Measurements from ENCODE around the gene EMSY. TPM values are rescaled to one million over a fixed set of nuclear protein-coding genes. Genes with fewer than 3 reads are reported as not detected.
"Not testable (repeated sequence)": the region's sequence is repeated elsewhere in the genome, so short reads cannot be mapped to it uniquely, and the experiment has no call there.

Gene EMSY
- total and polyA plus RNA-seq, 2 of the 8 experiments (the other 6 are each of a cell fraction or from before 2014, with no cell fraction given): 29.6 to 34.6 TPM

DNA sequence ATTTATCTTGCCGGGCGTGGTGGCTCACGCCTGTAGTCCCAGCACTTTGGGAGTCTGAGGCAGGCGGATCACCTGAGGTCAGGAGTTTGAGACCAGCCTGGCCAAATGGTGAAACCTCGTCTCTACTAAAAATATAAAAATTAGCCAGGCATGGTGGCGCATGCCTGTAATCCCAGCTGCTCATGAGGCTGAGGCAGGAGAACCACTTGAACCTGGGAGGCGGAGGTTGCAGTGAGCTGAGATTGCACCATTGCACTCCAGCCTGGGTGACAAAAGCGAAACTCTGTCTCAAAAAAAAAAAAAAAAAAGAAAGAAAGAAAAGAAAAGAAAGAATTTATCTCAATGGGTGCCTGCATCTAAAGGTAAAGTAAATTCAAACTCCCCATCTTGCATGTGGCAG is 43.3 kb upstream of the EMSY start:
- 94% methylated on average over 6 of the region's 8 CpGs; no CpG with 5 or more reads in 1 of the 2 experiments for WGBS, 2 experiments (ENCODE audit: extremely low coverage in 1 of 2, insufficient coverage in 1 of 2, insufficient read length in 1 of 2, insufficient replicate concordance in 2 of 2, low coverage in 1 of 2, low lambda C conversion rate in 2 of 2, missing lambda C conversion rate in 1 of 2)
- H4K20me1 ChIP-seq (replicated peaks in 1 of 2; ENCODE audit: control insufficient read depth in 1 of 2, insufficient read depth in 2 of 2, low read length in 2 of 2); H3K4me2 ChIP-seq (ENCODE audit: insufficient read depth in 1 of 2, low read depth in 2 of 2, low read length in 2 of 2); H3K23ac ChIP-seq (ENCODE audit: insufficient read length); H3K79me2 ChIP-seq (ENCODE audit: control insufficient read depth in 1 of 2, insufficient read depth in 2 of 2, low read length in 2 of 2); H2BK120ac ChIP-seq (replicated peaks; ENCODE audit: low read depth, low read length); H3K9ac ChIP-seq (replicated peaks in 1 of 4; ENCODE audit: extremely low read depth in 1 of 4, low read depth in 3 of 4, low read length in 3 of 4); H2BK20ac ChIP-seq (ENCODE audit: low read length); H3K27ac ChIP-seq (ENCODE audit: low read depth, low read length); H2BK5ac ChIP-seq (ENCODE audit: low read depth, low read length); H3K56ac ChIP-seq (replicated peaks; ENCODE audit: insufficient read length, low read depth, low read length); FAIRE-seq; H3K27me3 ChIP-seq (replicated peaks in 1 of 4; ENCODE audit: control insufficient read depth in 3 of 4, extremely low read depth in 1 of 4, insufficient read depth in 3 of 4, low read length in 3 of 4); H4K8ac ChIP-seq (ENCODE audit: extremely low read depth, insufficient read depth, low read length); H4K5ac ChIP-seq (ENCODE audit: insufficient read length, low read depth, low read length); H3K18ac ChIP-seq (ENCODE audit: extremely low read depth, low read length); H3K79me1 ChIP-seq (ENCODE audit: low read depth, low read length); H2BK15ac ChIP-seq (ENCODE audit: low read length); H3K4me1 ChIP-seq (replicated peaks in 1 of 4; ENCODE audit: control insufficient read depth in 3 of 4, insufficient read depth in 4 of 4, low read length in 3 of 4); H2BK12ac ChIP-seq (ENCODE audit: low read depth, low read length); H2AK5ac ChIP-seq (ENCODE audit: low read depth, low read length); H2AFZ ChIP-seq (ENCODE audit: low read length); H3K23me2 ChIP-seq (ENCODE audit: low read depth, low read length); H3K36me3 ChIP-seq (ENCODE audit: control insufficient read depth in 2 of 4, insufficient read depth in 4 of 4, low read length in 3 of 4); H3K4ac ChIP-seq (replicated peaks; ENCODE audit: insufficient read length, low read depth, low read length); H4K91ac ChIP-seq (replicated peaks; ENCODE audit: insufficient read length, low read length); H3K4me3 ChIP-seq (ENCODE audit: extremely low read depth in 1 of 4, insufficient read depth in 2 of 4, low read depth in 3 of 4, low read length in 4 of 4); H3K14ac ChIP-seq (ENCODE audit: insufficient read length); H3K9me3 ChIP-seq (ENCODE audit: insufficient read depth in 2 of 2, low read depth in 1 of 2, low read length in 1 of 2): not testable (repeated sequence)
- CTCF ChIA-PET (ENCODE audit: partially characterized antibody): interaction anchor here (1.1 to 1.4 kb wide), 3 partner anchors 16 to 108 kb away, joined by 3 to 7 read pairs (median 5); no protein-coding TSS in a partner anchor
- DNase-seq (ENCODE audit: low read depth in 1 of 2, low spot score in 2 of 2): peak in 1 of 2 experiments; percentile 16
- POLR2A ChIA-PET (ENCODE audit: partially characterized antibody): interaction anchor here (1.6 kb wide), 1 partner anchor 10 kb away, joined by 3 read pairs; no protein-coding TSS in a partner anchor
